A673 (cell line): ENCODE measurements around the gene ZNF567. TPM values are rescaled to one million over a fixed set of nuclear protein-coding genes. Genes with fewer than 3 reads are reported as not detected.

Experiments used
- BruUV-seq: library from RNA; stranded (reverse); fragments of 400-500 nt; replicated peaks from 2 replicates; lab custom pipeline; 2021; lab: Mats Ljungman, UMichigan
- CTCF ChIA-PET: fragments of 300-600 bp; sonication (Branson Sonifier 250); formaldehyde crosslinking; loops from one replicate; lab custom pipeline; 2022; ENCODE audit warnings: antibody characterized with exemption; lab: Charles Lee
- POLR2A ChIA-PET: fragments of 300-600 bp; sonication (Branson Sonifier 250); formaldehyde crosslinking; loops from one replicate; lab custom pipeline; 2022; ENCODE audit warnings: antibody characterized with exemption; ENCODE audit not compliant: low non-redundant PET; lab: Charles Lee
- DNase-seq: peaks from one replicate; pipeline ENCODE4 v3.0.0-alpha.2; 2015; ENCODE audit warnings: low spot score
- H3K27ac ChIP-seq: fragments of 200-600 bp; sonication (generic); 2 replicates; pipeline ENCODE4 v1.5.1; 2016; ENCODE audit warnings: mixed run types, low read depth, mild to moderate bottlenecking, mixed read lengths, antibody characterized with exemption, low read length; ENCODE audit not compliant: poor library complexity, severe bottlenecking
- H3K27me3 ChIP-seq: fragments of 200-600 bp; sonication (generic); replicated peaks from 2 replicates; pipeline ENCODE4 v1.6.1; 2017; ENCODE audit warnings: mixed run types, low read depth, mild to moderate bottlenecking, mixed read lengths, antibody characterized with exemption, low read length; ENCODE audit not compliant: insufficient read depth, poor library complexity
- H3K36me3 ChIP-seq: fragments of 200-600 bp; sonication (generic); 2 replicates; pipeline ENCODE4 v1.6.1; 2016; ENCODE audit warnings: mixed run types, mild to moderate bottlenecking, mixed read lengths, antibody characterized with exemption, low read length; ENCODE audit not compliant: insufficient read depth, poor library complexity, severe bottlenecking
- H3K4me1 ChIP-seq: fragments of 200-600 bp; sonication (generic); 2 replicates; pipeline ENCODE4 v1.6.1; 2017; ENCODE audit warnings: mixed run types, mild to moderate bottlenecking, mixed read lengths, antibody characterized with exemption, low read length; ENCODE audit not compliant: insufficient read depth, poor library complexity, severe bottlenecking
- H3K4me3 ChIP-seq: fragments of 200-600 bp; sonication (generic); 2 replicates; pipeline ENCODE4 v1.5.1; 2016; ENCODE audit warnings: low read depth, mixed run types, mild to moderate bottlenecking, mixed read lengths, low read length; ENCODE audit not compliant: poor library complexity, severe bottlenecking
- H3K9me3 ChIP-seq: fragments of 200-600 bp; sonication (generic); 2 replicates; pipeline ENCODE4 v1.6.1; 2016; ENCODE audit warnings: mixed run types, low read depth, mild to moderate bottlenecking, mixed read lengths, antibody characterized with exemption, low read length; ENCODE audit not compliant: poor library complexity, severe bottlenecking
- EZH2 ChIP-seq: fragments of 200-600 bp; sonication (generic); IDR thresholded peaks from 2 replicates; pipeline ENCODE4 v1.6.1; 2017; ENCODE audit warnings: borderline replicate concordance, low read depth, mild to moderate bottlenecking, mixed read lengths, antibody characterized with exemption, low read length; ENCODE audit not compliant: poor library complexity, severe bottlenecking
- intact Hi-C: fragments of 100-400 bp; cut with micrococcal nuclease; formaldehyde crosslinking; loops from one replicate; pipeline ENCODE4 v1.10.0; 2022; ENCODE audit not compliant: unreplicated experiment
- total RNA-seq: library from RNA; stranded (reverse); gene quantifications from 2 replicates; pipeline ENCODE4 v1.2.3, GENCODE V29; 2021
- TF ChIP-seq, protein P1 (sequence below): fragments of 300-800, 200-600 bp; sonication (generic); conservative IDR thresholded peaks from 2 replicates; pipeline ENCODE4 v1.5.1; 2017; ENCODE audit warnings: low read depth, mild to moderate bottlenecking, antibody characterized with exemption, low read length, moderate library complexity, mixed read lengths

The ZNF567 gene
- total RNA-seq, 1 experiment from 2014 or later = 9.9 TPM

DNA sequence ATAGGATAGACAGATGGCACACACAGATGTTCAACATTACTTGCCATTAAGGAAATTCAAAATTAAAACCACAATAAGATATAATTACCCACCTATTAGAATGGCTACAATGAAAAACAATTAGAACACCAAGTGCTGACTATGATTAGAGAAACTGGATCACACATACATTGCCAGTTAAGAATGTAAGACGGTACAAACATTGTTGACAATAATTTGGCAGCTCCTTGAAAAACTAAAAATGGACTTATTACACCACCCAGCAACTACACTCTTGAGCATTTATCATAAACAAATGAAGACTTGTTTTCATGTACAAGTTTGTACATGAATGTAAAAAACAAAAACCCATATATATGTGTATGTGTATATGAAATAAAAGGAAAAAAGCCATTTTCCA lies 34.5 kb upstream of the ZNF567 start:
- no peaks in the 10 kb centered on the region for H3K27me3 ChIP-seq
- CTCF ChIA-PET = no interaction called here
- no peak for DNase-seq
- TF ChIP-seq, protein P1, sequence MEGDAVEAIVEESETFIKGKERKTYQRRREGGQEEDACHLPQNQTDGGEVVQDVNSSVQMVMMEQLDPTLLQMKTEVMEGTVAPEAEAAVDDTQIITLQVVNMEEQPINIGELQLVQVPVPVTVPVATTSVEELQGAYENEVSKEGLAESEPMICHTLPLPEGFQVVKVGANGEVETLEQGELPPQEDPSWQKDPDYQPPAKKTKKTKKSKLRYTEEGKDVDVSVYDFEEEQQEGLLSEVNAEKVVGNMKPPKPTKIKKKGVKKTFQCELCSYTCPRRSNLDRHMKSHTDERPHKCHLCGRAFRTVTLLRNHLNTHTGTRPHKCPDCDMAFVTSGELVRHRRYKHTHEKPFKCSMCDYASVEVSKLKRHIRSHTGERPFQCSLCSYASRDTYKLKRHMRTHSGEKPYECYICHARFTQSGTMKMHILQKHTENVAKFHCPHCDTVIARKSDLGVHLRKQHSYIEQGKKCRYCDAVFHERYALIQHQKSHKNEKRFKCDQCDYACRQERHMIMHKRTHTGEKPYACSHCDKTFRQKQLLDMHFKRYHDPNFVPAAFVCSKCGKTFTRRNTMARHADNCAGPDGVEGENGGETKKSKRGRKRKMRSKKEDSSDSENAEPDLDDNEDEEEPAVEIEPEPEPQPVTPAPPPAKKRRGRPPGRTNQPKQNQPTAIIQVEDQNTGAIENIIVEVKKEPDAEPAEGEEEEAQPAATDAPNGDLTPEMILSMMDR = no peak
- TF ChIP-seq EZH2 = no peak
- no peaks in the 10 kb centered on the region for H3K4me1 ChIP-seq
- POLR2A ChIA-PET = no interaction called here
- H3K9me3 ChIP-seq = peaks cover 39% of the 10 kb centered on the region
- BruUV-seq = no TSS peak
- peaks cover 28% of the 10 kb centered on the region for H3K36me3 ChIP-seq
- H3K27ac ChIP-seq = no peak overlapping the region
- H3K4me3 ChIP-seq = no peak overlapping the region
- intact Hi-C loops = no loop called here

DNA sequence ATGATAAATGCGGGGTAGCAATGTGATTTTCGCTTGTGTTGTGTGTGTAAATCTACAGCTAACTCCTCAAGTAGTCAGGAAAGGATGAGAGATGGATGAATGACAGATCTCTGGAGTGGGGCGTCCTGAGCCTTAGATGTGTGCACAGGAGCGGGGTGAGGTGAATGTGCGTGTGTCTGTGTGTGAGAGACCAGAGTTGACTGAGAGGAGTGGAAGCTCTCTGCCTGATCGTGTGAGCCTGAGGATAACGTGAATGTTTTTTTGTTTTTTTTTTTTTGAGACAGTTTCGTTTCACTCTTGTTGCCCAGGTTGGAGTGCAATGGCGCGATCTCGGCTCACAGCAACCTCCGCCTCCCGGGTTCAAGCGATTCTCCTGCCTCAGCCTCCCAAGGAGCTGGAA lies 21.6 kb upstream of the ZNF567 start:
- DNase-seq = no peak
- Histone ChIP-seq H3K4me3 (peak overlapping the region; percentile 68), H3K4me1 (no peaks in the 10 kb centered on the region), H3K27me3 (no peaks in the 10 kb centered on the region), H3K9me3 (peaks cover 23% of the 10 kb centered on the region), H3K36me3 (peaks cover 12% of the 10 kb centered on the region), H3K27ac (no peak overlapping the region)
- BruUV-seq = no TSS peak
- CTCF ChIA-PET = no interaction called here
- TF ChIP-seq EZH2 = no peak
- TF ChIP-seq, protein P1 = no peak
- intact Hi-C loops = no loop called here
- POLR2A ChIA-PET = no interaction called here

DNA sequence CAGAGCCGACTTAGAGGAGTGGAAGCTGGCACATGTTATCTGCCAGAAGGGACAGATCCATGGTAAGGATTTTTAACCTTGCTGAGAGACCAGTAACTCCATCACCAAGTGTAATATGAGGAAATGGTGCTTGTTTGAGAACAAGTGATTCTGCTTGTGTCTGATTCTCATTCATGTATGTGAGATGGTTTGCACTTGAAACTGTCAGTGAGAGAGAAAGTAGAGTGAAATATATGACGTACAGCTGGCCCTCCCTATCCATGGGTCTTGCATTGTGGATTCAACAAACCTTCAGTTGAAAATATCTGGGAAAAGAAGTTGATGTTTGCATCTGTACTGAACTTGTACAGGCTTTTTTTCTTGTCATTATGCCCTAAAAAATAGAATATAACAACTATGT lies 18.8 kb upstream of the ZNF567 start:
- Histone ChIP-seq H3K4me1 (no peaks in the 10 kb centered on the region), H3K36me3 (peaks cover 6% of the 10 kb centered on the region), H3K27me3 (no peaks in the 10 kb centered on the region), H3K27ac (no peak overlapping the region), H3K4me3 (no peak overlapping the region), H3K9me3 (peaks cover 18% of the 10 kb centered on the region)
- ChIA-PET POLR2A (no interaction called here), CTCF (no interaction called here)
- TSS peak; percentile 36 for BruUV-seq
- intact Hi-C loops = no loop called here
- TF ChIP-seq EZH2 = no peak
- TF ChIP-seq, protein P1 = no peak
- no peak for DNase-seq
